ENCODE measurements around the gene PRG2. TPM values are rescaled to one million over a fixed set of nuclear protein-coding genes. Genes with fewer than 3 reads are reported as not detected.

The PRG2 gene
- total RNA-seq, 1 experiment from 2014 or later = 0.57 TPM

DNA sequence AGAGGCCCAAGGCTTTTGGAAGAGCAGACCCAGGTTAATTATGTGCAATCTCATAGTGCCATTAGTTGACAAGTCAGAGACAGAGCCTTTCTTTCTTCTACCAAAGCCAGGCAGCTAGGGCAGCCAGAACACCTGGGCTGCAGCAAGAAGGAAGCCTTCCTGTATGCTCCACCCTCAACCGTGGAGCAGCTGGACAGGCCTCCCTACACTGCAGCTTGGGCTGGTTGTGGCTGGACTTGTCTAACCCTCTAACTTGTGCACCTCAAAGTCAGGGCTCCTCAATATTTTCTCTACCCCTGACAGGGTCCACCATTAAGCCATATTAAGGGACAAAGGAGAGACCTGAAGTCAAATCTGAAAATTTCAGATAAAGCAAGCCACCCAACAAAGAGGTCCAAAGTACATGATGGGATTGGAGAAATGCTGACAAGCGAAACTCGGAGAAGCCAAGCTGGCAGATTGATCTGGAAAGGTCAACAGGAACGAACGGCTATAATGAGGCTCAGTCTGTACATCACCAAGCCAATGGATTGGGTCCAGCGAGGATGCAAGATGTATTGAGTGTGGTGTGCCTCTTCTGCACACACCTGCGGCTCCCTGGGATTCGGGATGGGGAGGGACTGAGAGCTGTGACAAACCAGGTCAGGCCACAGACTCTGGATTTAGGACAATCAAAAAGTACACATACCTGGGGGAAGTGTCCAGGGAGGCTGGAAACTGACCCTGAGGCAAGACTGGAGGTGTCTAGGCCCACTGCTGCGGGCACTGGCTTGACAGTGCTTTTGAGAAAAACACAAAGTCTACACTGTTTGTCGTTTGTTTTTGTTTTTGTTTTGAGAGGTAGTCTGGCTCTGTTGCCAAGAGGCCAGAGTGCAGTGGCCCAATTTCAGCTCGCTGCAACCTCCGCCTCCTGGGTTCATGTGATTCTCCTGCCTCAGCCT lies 48.2 kb upstream of the PRG2 start:
- ChIA-PET CTCF (interaction anchor here (1.2 to 1.7 kb wide), 4 partner anchors 20 to 93 kb away, joined by 3 to 5 read pairs (median 4); partner anchors contain the start of gene RTN4RL2), POLR2A (no interaction called here)
- DNase-seq (ENCODE audit: low spot score) (no peak), ATAC-seq (no peak)
- no peaks in the 10 kb centered on the region for H3K36me3 Mint-ChIP-seq
- H3K4me3 Mint-ChIP-seq = no peak overlapping the region
- no peaks in the 10 kb centered on the region for H3K4me1 Mint-ChIP-seq
- no peak overlapping the region for H3K27ac Mint-ChIP-seq
- TF ChIP-seq NR1H2 (CRISPR knock-in tag; IDR thresholded peaks at IDR 0.05) (no peak), RORB (CRISPR knock-in tag; IDR thresholded peaks at IDR 0.05) (no peak), NR2C2 (CRISPR knock-in tag; IDR thresholded peaks at IDR 0.05) (no peak), GRHL2 (CRISPR knock-in tag; IDR thresholded peaks at IDR 0.05; ENCODE audit: insufficient replicate concordance, severe bottlenecking) (no peak), ZNF232 (CRISPR knock-in tag; IDR thresholded peaks at IDR 0.05) (no peak)
- TF ChIP-seq, protein P1, sequence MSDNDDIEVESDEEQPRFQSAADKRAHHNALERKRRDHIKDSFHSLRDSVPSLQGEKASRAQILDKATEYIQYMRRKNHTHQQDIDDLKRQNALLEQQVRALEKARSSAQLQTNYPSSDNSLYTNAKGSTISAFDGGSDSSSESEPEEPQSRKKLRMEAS (CRISPR knock-in tag; IDR thresholded peaks at IDR 0.05) = no peak
- H3K9me3 Mint-ChIP-seq = no peaks in the 10 kb centered on the region
- H3K27me3 Mint-ChIP-seq (ENCODE audit: low read depth) = peaks cover 4% of the 10 kb centered on the region

DNA sequence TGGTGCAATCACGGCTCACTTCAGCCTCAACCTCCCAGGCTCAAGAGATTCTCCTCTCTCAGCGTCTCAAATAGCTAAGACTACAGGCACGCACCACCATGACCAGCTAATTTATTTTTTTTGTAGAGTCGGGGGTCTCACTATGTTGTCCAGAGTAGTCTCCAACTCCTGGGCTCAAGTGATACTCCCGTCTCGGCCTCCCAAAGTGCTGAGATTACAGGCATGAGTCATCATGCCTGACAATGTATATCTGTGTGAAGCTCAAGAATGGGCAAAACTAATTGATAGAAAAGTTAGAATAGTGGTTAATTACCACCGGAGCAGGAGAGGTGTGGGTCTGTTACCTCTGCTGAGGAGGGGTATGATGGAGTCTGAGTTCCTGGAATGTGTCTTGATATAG lies 45.6 kb upstream of the PRG2 start:
- ChIA-PET POLR2A (no interaction called here), CTCF (interaction anchor here (0.8 to 1.3 kb wide), 3 partner anchors 10 to 22 kb away, joined by 5 to 6 read pairs (median 5); partner anchors contain the start of gene SLC43A3)
- H3K4me1 Mint-ChIP-seq = peaks cover 2% of the 10 kb centered on the region; the same call in 1 of the 2 replicates
- ATAC-seq = no peak
- no peaks in the 10 kb centered on the region for H3K9me3 Mint-ChIP-seq
- DNase-seq (ENCODE audit: low spot score) = no peak
- no peaks in the 10 kb centered on the region for H3K36me3 Mint-ChIP-seq
- no peak overlapping the region for H3K27ac Mint-ChIP-seq
- H3K4me3 Mint-ChIP-seq = no peak overlapping the region
- peaks cover 4% of the 10 kb centered on the region for H3K27me3 Mint-ChIP-seq (ENCODE audit: low read depth)
- TF ChIP-seq, protein P2, sequence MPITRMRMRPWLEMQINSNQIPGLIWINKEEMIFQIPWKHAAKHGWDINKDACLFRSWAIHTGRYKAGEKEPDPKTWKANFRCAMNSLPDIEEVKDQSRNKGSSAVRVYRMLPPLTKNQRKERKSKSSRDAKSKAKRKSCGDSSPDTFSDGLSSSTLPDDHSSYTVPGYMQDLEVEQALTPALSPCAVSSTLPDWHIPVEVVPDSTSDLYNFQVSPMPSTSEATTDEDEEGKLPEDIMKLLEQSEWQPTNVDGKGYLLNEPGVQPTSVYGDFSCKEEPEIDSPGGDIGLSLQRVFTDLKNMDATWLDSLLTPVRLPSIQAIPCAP (CRISPR knock-in tag; IDR thresholded peaks at IDR 0.05) = no peak
- TF ChIP-seq HMGA2 (CRISPR knock-in tag; IDR thresholded peaks at IDR 0.05) = no peak
- TF ChIP-seq, protein P3, sequence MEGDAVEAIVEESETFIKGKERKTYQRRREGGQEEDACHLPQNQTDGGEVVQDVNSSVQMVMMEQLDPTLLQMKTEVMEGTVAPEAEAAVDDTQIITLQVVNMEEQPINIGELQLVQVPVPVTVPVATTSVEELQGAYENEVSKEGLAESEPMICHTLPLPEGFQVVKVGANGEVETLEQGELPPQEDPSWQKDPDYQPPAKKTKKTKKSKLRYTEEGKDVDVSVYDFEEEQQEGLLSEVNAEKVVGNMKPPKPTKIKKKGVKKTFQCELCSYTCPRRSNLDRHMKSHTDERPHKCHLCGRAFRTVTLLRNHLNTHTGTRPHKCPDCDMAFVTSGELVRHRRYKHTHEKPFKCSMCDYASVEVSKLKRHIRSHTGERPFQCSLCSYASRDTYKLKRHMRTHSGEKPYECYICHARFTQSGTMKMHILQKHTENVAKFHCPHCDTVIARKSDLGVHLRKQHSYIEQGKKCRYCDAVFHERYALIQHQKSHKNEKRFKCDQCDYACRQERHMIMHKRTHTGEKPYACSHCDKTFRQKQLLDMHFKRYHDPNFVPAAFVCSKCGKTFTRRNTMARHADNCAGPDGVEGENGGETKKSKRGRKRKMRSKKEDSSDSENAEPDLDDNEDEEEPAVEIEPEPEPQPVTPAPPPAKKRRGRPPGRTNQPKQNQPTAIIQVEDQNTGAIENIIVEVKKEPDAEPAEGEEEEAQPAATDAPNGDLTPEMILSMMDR (IDR thresholded peaks at IDR 0.05) = no peak
- TF ChIP-seq, protein P4, sequence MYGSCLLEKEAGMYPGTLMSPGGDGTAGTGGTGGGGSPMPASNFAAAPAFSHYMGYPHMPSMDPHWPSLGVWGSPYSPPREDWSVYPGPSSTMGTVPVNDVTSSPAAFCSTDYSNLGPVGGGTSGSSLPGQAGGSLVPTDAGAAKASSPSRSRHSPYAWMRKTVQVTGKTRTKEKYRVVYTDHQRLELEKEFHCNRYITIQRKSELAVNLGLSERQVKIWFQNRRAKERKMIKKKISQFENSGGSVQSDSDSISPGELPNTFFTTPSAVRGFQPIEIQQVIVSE (CRISPR knock-in tag; IDR thresholded peaks at IDR 0.05; ENCODE audit: borderline replicate concordance) = no peak
- no peak for TF ChIP-seq IRF2 (CRISPR knock-in tag; IDR thresholded peaks at IDR 0.05; ENCODE audit: borderline replicate concordance, low read depth)
- no peak for TF ChIP-seq JUN (CRISPR knock-in tag; IDR thresholded peaks at IDR 0.05)
- TF ChIP-seq GABPB1 (CRISPR knock-in tag; IDR thresholded peaks at IDR 0.05) = no peak
- TF ChIP-seq ZBTB21 (CRISPR knock-in tag; IDR thresholded peaks at IDR 0.05; ENCODE audit: borderline replicate concordance) = no peak
- TF ChIP-seq, protein P5, sequence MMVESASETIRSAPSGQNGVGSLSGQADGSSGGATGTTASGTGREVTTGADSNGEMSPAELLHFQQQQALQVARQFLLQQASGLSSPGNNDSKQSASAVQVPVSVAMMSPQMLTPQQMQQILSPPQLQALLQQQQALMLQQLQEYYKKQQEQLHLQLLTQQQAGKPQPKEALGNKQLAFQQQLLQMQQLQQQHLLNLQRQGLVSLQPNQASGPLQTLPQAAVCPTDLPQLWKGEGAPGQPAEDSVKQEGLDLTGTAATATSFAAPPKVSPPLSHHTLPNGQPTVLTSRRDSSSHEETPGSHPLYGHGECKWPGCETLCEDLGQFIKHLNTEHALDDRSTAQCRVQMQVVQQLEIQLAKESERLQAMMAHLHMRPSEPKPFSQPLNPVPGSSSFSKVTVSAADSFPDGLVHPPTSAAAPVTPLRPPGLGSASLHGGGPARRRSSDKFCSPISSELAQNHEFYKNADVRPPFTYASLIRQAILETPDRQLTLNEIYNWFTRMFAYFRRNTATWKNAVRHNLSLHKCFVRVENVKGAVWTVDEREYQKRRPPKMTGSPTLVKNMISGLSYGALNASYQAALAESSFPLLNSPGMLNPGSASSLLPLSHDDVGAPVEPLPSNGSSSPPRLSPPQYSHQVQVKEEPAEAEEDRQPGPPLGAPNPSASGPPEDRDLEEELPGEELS (CRISPR knock-in tag; IDR thresholded peaks at IDR 0.05) = no peak
- no peak for TF ChIP-seq TEAD1 (CRISPR knock-in tag; IDR thresholded peaks at IDR 0.05)
- TF ChIP-seq ZNF416 (CRISPR knock-in tag; IDR thresholded peaks at IDR 0.05) = no peak
- TF ChIP-seq, protein P6, sequence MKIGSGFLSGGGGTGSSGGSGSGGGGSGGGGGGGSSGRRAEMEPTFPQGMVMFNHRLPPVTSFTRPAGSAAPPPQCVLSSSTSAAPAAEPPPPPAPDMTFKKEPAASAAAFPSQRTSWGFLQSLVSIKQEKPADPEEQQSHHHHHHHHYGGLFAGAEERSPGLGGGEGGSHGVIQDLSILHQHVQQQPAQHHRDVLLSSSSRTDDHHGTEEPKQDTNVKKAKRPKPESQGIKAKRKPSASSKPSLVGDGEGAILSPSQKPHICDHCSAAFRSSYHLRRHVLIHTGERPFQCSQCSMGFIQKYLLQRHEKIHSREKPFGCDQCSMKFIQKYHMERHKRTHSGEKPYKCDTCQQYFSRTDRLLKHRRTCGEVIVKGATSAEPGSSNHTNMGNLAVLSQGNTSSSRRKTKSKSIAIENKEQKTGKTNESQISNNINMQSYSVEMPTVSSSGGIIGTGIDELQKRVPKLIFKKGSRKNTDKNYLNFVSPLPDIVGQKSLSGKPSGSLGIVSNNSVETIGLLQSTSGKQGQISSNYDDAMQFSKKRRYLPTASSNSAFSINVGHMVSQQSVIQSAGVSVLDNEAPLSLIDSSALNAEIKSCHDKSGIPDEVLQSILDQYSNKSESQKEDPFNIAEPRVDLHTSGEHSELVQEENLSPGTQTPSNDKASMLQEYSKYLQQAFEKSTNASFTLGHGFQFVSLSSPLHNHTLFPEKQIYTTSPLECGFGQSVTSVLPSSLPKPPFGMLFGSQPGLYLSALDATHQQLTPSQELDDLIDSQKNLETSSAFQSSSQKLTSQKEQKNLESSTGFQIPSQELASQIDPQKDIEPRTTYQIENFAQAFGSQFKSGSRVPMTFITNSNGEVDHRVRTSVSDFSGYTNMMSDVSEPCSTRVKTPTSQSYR (CRISPR knock-in tag; IDR thresholded peaks at IDR 0.05) = no peak
- TF ChIP-seq, protein P7, sequence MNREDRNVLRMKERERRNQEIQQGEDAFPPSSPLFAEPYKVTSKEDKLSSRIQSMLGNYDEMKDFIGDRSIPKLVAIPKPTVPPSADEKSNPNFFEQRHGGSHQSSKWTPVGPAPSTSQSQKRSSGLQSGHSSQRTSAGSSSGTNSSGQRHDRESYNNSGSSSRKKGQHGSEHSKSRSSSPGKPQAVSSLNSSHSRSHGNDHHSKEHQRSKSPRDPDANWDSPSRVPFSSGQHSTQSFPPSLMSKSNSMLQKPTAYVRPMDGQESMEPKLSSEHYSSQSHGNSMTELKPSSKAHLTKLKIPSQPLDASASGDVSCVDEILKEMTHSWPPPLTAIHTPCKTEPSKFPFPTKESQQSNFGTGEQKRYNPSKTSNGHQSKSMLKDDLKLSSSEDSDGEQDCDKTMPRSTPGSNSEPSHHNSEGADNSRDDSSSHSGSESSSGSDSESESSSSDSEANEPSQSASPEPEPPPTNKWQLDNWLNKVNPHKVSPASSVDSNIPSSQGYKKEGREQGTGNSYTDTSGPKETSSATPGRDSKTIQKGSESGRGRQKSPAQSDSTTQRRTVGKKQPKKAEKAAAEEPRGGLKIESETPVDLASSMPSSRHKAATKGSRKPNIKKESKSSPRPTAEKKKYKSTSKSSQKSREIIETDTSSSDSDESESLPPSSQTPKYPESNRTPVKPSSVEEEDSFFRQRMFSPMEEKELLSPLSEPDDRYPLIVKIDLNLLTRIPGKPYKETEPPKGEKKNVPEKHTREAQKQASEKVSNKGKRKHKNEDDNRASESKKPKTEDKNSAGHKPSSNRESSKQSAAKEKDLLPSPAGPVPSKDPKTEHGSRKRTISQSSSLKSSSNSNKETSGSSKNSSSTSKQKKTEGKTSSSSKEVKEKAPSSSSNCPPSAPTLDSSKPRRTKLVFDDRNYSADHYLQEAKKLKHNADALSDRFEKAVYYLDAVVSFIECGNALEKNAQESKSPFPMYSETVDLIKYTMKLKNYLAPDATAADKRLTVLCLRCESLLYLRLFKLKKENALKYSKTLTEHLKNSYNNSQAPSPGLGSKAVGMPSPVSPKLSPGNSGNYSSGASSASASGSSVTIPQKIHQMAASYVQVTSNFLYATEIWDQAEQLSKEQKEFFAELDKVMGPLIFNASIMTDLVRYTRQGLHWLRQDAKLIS (CRISPR knock-in tag; IDR thresholded peaks at IDR 0.05; ENCODE audit: borderline replicate concordance) = no peak
- TF ChIP-seq, protein P8, sequence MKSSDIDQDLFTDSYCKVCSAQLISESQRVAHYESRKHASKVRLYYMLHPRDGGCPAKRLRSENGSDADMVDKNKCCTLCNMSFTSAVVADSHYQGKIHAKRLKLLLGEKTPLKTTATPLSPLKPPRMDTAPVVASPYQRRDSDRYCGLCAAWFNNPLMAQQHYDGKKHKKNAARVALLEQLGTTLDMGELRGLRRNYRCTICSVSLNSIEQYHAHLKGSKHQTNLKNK (CRISPR knock-in tag; IDR thresholded peaks at IDR 0.05) = no peak
- TF ChIP-seq ZNF396 (CRISPR knock-in tag; IDR thresholded peaks at IDR 0.05; ENCODE audit: borderline replicate concordance) = no peak
- TF ChIP-seq NR1H2 (CRISPR knock-in tag; IDR thresholded peaks at IDR 0.05) = no peak

Data from WTC11 (cell line).